Nephron progenitor cell (in vitro differentiated cells): ENCODE results near the gene ESYT3.
A peak's percentile ranks its signal among the peaks of the same experiment; 100 is the strongest.
"Not testable (repeated sequence)": the region's sequence is repeated elsewhere in the genome, so short reads cannot be mapped to it uniquely, and the experiment has no call there.

Experiments
- DNase-seq: peaks from one replicate; pipeline ENCODE4 v3.0.0; 2021
- H3K27ac Mint-ChIP-seq: 2 replicates; pipeline ENCODE4 v1.8.0; 2021; ENCODE audit warnings: mild to moderate bottlenecking, moderate library complexity, mixed read lengths
- H3K27me3 Mint-ChIP-seq: 2 replicates; pipeline ENCODE4 v1.8.0; 2021; ENCODE audit warnings: mild to moderate bottlenecking, low read depth, mixed read lengths; ENCODE audit not compliant: poor library complexity
- H3K36me3 Mint-ChIP-seq: 2 replicates; pipeline ENCODE4 v1.8.0; 2021; ENCODE audit warnings: low read depth, mixed read lengths
- H3K4me1 Mint-ChIP-seq: 2 replicates; pipeline ENCODE4 v1.8.0; 2021; ENCODE audit warnings: mixed read lengths
- H3K4me3 Mint-ChIP-seq: 2 replicates; pipeline ENCODE4 v1.8.0; 2021; ENCODE audit warnings: mild to moderate bottlenecking, moderate library complexity, mixed read lengths
- H3K9me3 Mint-ChIP-seq: 2 replicates; pipeline ENCODE4 v1.8.0; 2021; ENCODE audit warnings: mild to moderate bottlenecking, moderate library complexity, mixed read lengths
- TF ChIP-seq, protein P1 (sequence below): fragments of 200-600 bp; sonication (generic); IDR thresholded peaks from 2 replicates; pipeline ENCODE4 v1.5.0; 2021; ENCODE audit warnings: antibody characterized with exemption

ESYT3 gene

DNA sequence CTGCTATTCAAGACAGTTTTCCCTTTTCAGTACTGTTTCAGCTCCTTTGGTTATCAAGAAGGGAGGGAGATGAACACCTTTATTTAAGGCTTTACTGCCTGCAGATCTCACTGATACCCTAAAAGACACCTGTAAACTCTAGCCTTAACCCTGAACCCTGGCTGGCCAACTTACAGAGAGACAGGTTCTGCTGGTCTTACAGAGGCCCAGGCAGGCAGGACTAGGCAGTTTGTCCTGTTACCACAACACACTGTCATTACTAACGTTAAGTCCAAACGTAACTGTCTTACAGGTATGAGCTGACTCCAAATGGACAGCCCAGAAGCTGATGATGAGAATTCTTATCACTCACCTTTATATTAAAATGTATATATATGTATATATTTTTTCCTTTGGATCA is 42.1 kb downstream of the ESYT3 start:
- no peak for DNase-seq
- Mint-ChIP-seq H3K4me3 (no peak overlapping the region), H3K4me1 (no peaks in the 10 kb centered on the region), H3K36me3 (no peaks in the 10 kb centered on the region), H3K27ac (no peak overlapping the region), H3K9me3 (no peaks in the 10 kb centered on the region), H3K27me3 (peaks cover 12% of the 10 kb centered on the region)
- TF ChIP-seq, protein P1, sequence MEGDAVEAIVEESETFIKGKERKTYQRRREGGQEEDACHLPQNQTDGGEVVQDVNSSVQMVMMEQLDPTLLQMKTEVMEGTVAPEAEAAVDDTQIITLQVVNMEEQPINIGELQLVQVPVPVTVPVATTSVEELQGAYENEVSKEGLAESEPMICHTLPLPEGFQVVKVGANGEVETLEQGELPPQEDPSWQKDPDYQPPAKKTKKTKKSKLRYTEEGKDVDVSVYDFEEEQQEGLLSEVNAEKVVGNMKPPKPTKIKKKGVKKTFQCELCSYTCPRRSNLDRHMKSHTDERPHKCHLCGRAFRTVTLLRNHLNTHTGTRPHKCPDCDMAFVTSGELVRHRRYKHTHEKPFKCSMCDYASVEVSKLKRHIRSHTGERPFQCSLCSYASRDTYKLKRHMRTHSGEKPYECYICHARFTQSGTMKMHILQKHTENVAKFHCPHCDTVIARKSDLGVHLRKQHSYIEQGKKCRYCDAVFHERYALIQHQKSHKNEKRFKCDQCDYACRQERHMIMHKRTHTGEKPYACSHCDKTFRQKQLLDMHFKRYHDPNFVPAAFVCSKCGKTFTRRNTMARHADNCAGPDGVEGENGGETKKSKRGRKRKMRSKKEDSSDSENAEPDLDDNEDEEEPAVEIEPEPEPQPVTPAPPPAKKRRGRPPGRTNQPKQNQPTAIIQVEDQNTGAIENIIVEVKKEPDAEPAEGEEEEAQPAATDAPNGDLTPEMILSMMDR: no peak

DNA sequence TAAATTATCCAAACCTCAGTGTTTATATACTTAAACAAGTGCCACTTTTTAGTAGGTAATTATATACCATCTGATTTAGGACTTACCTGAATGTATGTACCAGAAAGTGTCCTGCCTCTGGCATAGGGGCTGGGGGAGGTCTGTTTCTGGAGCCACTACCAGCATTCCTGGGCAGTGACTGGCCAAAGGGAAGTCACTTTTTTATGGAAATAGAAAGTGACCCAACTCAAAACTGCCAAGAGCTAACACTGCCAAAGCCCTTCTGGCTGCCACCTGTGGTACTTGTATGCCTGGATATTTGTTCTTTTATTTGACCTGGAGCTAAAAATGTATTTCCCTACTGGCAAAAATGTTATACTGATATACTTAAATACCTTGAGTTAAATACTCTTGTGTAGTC is 42.7 kb downstream of the ESYT3 start:
- no peaks in the 10 kb centered on the region for H3K9me3 Mint-ChIP-seq
- H3K27ac Mint-ChIP-seq: no peak overlapping the region
- TF ChIP-seq, protein P1: no peak
- no peak overlapping the region for H3K4me3 Mint-ChIP-seq
- H3K36me3 Mint-ChIP-seq: no peaks in the 10 kb centered on the region
- no peak for DNase-seq
- peaks cover 12% of the 10 kb centered on the region for H3K27me3 Mint-ChIP-seq
- no peaks in the 10 kb centered on the region for H3K4me1 Mint-ChIP-seq

DNA sequence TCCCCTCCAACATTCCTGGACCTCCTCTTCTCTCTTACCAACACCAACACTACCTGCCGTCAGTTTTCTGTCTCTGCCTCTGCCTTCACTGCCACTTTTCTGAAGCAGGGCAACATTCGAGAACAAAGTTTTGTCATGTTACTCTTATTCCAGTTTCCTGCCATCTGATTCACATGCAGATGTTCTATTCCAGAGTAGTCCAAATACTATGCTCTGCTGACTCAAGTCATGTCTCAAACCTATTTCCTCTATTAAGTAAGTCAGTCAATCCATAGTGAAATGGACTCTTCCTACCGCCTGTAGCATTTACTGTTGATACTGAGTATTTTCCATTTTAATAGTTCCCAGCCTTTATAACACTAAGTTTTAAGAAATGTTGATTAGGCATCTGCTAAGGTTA is 43.4 kb downstream of the ESYT3 start:
- Mint-ChIP-seq H3K4me1 (no peaks in the 10 kb centered on the region), H3K27me3 (peaks cover 12% of the 10 kb centered on the region), H3K36me3 (no peaks in the 10 kb centered on the region), H3K4me3 (no peak overlapping the region), H3K27ac (peak overlapping the region; percentile 30), H3K9me3 (no peaks in the 10 kb centered on the region)
- TF ChIP-seq, protein P1: no peak
- no peak for DNase-seq

DNA sequence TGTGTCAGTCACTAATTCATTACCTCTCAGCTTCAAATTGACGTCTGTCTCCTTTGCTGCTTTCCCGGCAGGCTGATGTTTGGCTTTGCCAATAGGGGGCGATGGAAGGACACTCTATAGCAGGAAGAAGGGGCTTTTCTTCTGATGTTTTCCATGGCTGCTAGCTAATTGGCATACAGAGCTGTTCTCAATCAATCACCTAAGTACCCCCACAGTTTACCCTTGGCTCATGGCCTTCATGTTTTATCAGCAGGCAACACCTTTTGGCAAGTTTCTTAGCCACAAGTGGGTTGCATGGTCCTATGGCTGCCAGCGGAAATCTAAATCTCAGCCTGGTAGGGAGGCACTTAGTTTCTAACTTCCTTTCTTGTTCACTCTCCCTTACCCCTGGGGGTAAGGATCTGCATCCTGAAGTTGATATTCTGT is 45.0 kb downstream of the ESYT3 start:
- H3K27me3 Mint-ChIP-seq: peaks cover 9% of the 10 kb centered on the region
- H3K36me3 Mint-ChIP-seq: no peaks in the 10 kb centered on the region
- H3K27ac Mint-ChIP-seq: no peak overlapping the region
- H3K4me1 Mint-ChIP-seq: no peaks in the 10 kb centered on the region
- TF ChIP-seq, protein P1: peak; percentile 85
- no peak overlapping the region for H3K4me3 Mint-ChIP-seq
- peaks cover 7% of the 10 kb centered on the region for H3K9me3 Mint-ChIP-seq
- peak; percentile 56 for DNase-seq

DNA sequence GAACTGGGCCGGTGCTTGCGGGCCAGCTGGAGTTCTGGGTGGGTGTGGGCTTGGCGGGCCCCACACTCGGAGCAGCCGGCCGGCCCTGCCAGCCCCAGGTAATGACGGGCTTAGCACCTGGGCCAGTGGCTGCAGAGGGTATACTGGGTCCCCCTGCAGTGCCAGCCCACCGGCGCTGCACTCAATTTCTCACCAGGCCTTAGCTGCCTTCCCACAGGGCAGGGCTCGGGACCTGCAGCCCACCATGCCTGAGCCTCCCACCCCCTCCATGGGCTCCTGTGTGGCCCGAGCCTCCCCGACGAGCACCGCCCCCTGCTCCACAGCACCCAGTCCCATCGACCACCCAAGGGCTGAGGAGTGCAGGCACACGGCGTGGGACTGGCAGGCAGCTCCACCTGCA is 50.3 kb downstream of the ESYT3 start:
- peaks cover 50% of the 10 kb centered on the region for H3K9me3 Mint-ChIP-seq
- H3K4me1 Mint-ChIP-seq, H3K4me3 Mint-ChIP-seq, H3K27ac Mint-ChIP-seq, H3K27me3 Mint-ChIP-seq, DNase-seq: not testable (repeated sequence)
- H3K36me3 Mint-ChIP-seq: peaks cover 36% of the 10 kb centered on the region

DNA sequence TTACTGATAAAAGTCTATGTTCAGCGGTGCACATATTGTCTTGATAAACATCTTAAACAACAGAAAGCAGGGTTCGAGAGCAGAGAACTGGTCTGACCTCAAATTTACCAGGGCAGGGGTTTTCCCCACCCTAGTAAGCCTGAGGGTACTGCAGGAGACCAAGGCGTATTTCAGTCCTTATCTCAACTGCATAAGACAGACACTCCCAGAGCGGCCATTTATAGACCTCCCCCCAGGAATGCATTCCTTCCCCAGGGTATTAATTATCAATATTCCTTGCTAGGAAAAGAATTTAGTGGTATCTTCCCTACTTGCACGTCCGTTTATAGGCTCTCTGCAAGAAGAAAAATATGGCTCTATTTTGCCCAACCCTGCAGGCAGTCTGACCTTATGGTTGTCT is 52.2 kb downstream of the ESYT3 start:
- H3K4me3 Mint-ChIP-seq, DNase-seq, H3K27me3 Mint-ChIP-seq, H3K4me1 Mint-ChIP-seq, H3K27ac Mint-ChIP-seq: not testable (repeated sequence)
- peaks cover 61% of the 10 kb centered on the region for H3K9me3 Mint-ChIP-seq
- H3K36me3 Mint-ChIP-seq: peaks cover 53% of the 10 kb centered on the region

DNA sequence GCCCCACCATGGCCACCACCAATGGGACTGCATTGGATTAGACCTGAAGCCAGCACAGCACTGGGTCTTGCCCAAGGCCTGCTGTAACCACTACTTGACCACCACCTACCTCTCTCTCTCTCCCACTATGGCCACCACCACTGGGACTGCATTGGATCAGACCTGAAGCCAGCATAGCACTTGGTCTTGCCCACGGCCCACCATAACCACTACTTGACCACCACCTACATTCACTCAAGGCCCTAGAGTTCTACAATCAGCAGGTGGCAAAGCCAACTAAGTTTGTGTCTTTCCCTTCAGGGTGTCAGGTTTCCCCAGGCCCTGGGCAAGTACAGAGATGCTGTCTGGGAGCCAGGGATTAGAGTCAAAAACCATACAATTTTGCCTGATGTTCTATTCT is 57.6 kb downstream of the ESYT3 start:
- Mint-ChIP-seq H3K27me3 (no peaks in the 10 kb centered on the region), H3K4me1 (no peaks in the 10 kb centered on the region), H3K27ac (no peak overlapping the region), H3K4me3 (no peak overlapping the region), H3K9me3 (peaks cover 39% of the 10 kb centered on the region), H3K36me3 (peaks cover 52% of the 10 kb centered on the region)
- DNase-seq: no peak
- TF ChIP-seq, protein P1: no peak
